GM12891 (cell line): ENCODE data around the gene RACK1.

Source experiments
- POLR2A ChIP-seq: IDR thresholded peaks from 2 replicates; pipeline ENCODE4 v1.6.1; 2011; ENCODE audit warnings: low read depth, low read length, control low read depth
- POLR2AphosphoS5 ChIP-seq: IDR thresholded peaks from 2 replicates; pipeline ENCODE4 v1.6.1; 2011; ENCODE audit warnings: low read depth, low read length, control low read depth
- TAF1 ChIP-seq: IDR thresholded peaks from 2 replicates; pipeline ENCODE4 v1.6.1; 2011; ENCODE audit warnings: low read depth, low read length, control low read depth

DNA sequence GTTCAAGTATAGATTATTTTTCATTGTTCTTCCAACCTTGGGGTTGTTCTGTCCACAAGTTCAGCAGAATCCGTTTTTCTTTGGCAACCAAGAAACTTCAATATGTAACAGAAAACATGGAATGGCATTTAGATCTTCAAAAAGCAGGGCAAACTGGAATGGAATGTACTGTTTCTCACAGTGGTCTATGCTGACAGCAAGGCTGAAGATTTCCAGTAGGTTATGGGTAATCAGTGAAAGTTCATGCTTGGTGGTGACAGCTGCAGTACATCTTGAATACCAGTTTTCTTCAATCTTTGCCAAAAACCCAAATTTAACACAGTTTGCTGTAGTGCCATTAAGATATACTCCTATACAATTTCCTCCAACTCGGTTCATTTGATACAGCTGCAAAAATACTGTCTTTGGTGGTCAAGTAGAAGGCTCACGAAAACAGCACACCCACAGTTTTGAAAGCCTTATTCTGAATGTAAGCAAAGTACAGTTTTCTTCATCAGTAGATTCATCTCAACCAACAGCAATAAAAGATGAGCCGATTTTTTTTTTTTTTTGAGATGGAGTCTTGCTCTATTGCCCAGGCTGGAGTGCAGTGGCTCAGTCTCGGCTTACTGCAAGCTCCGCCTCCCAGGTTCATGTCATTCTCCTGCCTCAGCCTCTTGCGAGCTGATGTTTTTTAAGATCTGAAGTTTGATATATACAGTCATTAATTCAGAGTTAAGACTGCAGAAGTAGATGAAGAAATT, 12.3 kb upstream of the RACK1 start:
- TF ChIP-seq POLR2A: no peak
- TF ChIP-seq POLR2AphosphoS5: no peak
- no peak for TF ChIP-seq TAF1
